22Rv1 (cell line): Measurements from ENCODE around the gene TYRP1.

Source experiments
- H3K27ac ChIP-seq: fragments of 450-650 bp; 2 replicates; pipeline ENCODE4 v1.5.1; 2017
- CTCF ChIP-seq: fragments of 450-650 bp; IDR thresholded peaks from 2 replicates; pipeline ENCODE4 v1.5.1; 2017; ENCODE audit warnings: mild to moderate bottlenecking
- ZFX ChIP-seq: fragments of 450-650 bp; IDR thresholded peaks from 2 replicates; pipeline ENCODE4 v1.6.1; 2017; ENCODE audit warnings: antibody characterized with exemption, borderline replicate concordance

The TYRP1 gene

GRCh38 chr9:12730927-12731326, 37.7 kb downstream of the TYRP1 start:
- no peak for TF ChIP-seq ZFX
- no peak for TF ChIP-seq CTCF
- no peak overlapping the region for H3K27ac ChIP-seq

GRCh38 chr9:12732971-12733370, 39.8 kb downstream of the TYRP1 start:
- H3K27ac ChIP-seq = no peak overlapping the region
- no peak for TF ChIP-seq CTCF
- TF ChIP-seq ZFX = no peak

GRCh38 chr9:12735665-12736064, 42.5 kb downstream of the TYRP1 start:
- TF ChIP-seq ZFX = no peak
- no peak for TF ChIP-seq CTCF
- no peak overlapping the region for H3K27ac ChIP-seq

- TF ChIP-seq ZFX = no peak
- TF ChIP-seq CTCF = no peak
- no peak overlapping the region for H3K27ac ChIP-seq
These were observed 44.7 kb downstream of the TYRP1 start for GRCh38 chr9:12737871-12738270.

GRCh38 chr9:12739014-12739652, 45.9 kb downstream of the TYRP1 start:
- TF ChIP-seq ZFX (no peak), CTCF (no peak)
- H3K27ac ChIP-seq = no peak overlapping the region

- no peak overlapping the region for H3K27ac ChIP-seq
- TF ChIP-seq CTCF (no peak), ZFX (no peak)
These were observed 47.7 kb downstream of the TYRP1 start for GRCh38 chr9:12740845-12741244.

GRCh38 chr9:12748016-12748415, 54.8 kb downstream of the TYRP1 start:
- no peak for TF ChIP-seq ZFX
- TF ChIP-seq CTCF = no peak
- H3K27ac ChIP-seq = no peak overlapping the region
